DND-41 (cell line): Measurements from ENCODE around the gene RNF32.

ENCODE experiments used
- ATAC-seq: fragments of 200-7000 bp; cut with Tn5 transposase; 3 replicates; pipeline ENCODE4 v1.9.1; 2021; ENCODE audit warnings: low read depth; ENCODE audit not compliant: insufficient read depth
- DNase-seq: peaks from one replicate; pipeline ENCODE4 v3.0.0-alpha.2; 2020
- H2AFZ ChIP-seq: 2 replicates; pipeline ENCODE4 v1.6.0; 2012; ENCODE audit warnings: low read depth, low read length
- H3K27ac ChIP-seq: 2 replicates; pipeline ENCODE4 v1.5.1; 2012; ENCODE audit warnings: low read length, inconsistent platforms
- H3K27me3 ChIP-seq: fragments of 200-600 bp; sonication (generic); 2 replicates; pipeline ENCODE4 v1.6.0; 2012; ENCODE audit warnings: low read length, mild to moderate bottlenecking, inconsistent platforms; ENCODE audit not compliant: insufficient read depth, poor library complexity
- H3K36me3 ChIP-seq: 2 replicates; pipeline ENCODE4 v1.5.1; 2012; ENCODE audit warnings: low read length, inconsistent platforms; ENCODE audit not compliant: insufficient read depth
- H3K4me1 ChIP-seq: 2 replicates; pipeline ENCODE4 v1.5.1; 2012; ENCODE audit warnings: mild to moderate bottlenecking, low read length; ENCODE audit not compliant: insufficient read depth
- H3K4me2 ChIP-seq: 2 replicates; pipeline ENCODE4 v1.6.0; 2012; ENCODE audit warnings: mild to moderate bottlenecking, moderate library complexity, low read length, inconsistent platforms; ENCODE audit not compliant: insufficient read depth
- H3K4me3 ChIP-seq, 2 experiments: fragments of 200-600 bp in 1 of 2; shearing (Covaris generic) in 1 of 2; 2 replicates each; pipeline ENCODE4 v1.5.1; 2012 to 2016; ENCODE audit warnings: inconsistent platforms in 2 of 2, low read length in 2 of 2, mild to moderate bottlenecking in 2 of 2, low read depth in 1 of 2, moderate library complexity in 1 of 2
- H3K79me2 ChIP-seq: 2 replicates; pipeline ENCODE4 v1.6.0; 2012; ENCODE audit warnings: low read length, inconsistent platforms; ENCODE audit not compliant: insufficient read depth
- H3K9ac ChIP-seq: 2 replicates; pipeline ENCODE4 v1.6.0; 2012; ENCODE audit warnings: low read depth, mild to moderate bottlenecking, inconsistent platforms, low read length, moderate library complexity
- H3K9me3 ChIP-seq: 2 replicates; pipeline ENCODE4 v1.5.1; 2012; ENCODE audit warnings: low read length, moderate library complexity, mild to moderate bottlenecking, inconsistent platforms; ENCODE audit not compliant: insufficient read depth, severe bottlenecking
- H4K20me1 ChIP-seq: 2 replicates; pipeline ENCODE4 v1.6.0; 2012; ENCODE audit warnings: low read length; ENCODE audit not compliant: insufficient read depth
- CTCF ChIP-seq: IDR thresholded peaks from 2 replicates; pipeline ENCODE4 v1.5.1; 2012; ENCODE audit warnings: borderline replicate concordance, low read length, moderate library complexity, mild to moderate bottlenecking; ENCODE audit not compliant: poor library complexity, severe bottlenecking; ENCODE audit errors: extremely low read depth
- EZH2 ChIP-seq: IDR thresholded peaks from 3 replicates; pipeline ENCODE4 v1.6.1; 2012; ENCODE audit warnings: borderline replicate concordance, low read depth, mild to moderate bottlenecking, moderate library complexity, low read length, inconsistent platforms; ENCODE audit not compliant: severe bottlenecking

Gene RNF32

GRCh38 chr7:156669035-156669828, 28.7 kb downstream of the RNF32 start:
- H3K4me2 ChIP-seq, result no peak overlapping the region
- no peak for ATAC-seq
- TF ChIP-seq CTCF, result no peak
- TF ChIP-seq EZH2, result no peak
- no peaks in the 10 kb centered on the region; the same call in 1 of the 2 replicates for H4K20me1 ChIP-seq
- no peak overlapping the region for H3K4me3 ChIP-seq
- peaks cover 25% of the 10 kb centered on the region for H3K36me3 ChIP-seq
- no peak overlapping the region for H2AFZ ChIP-seq
- no peak overlapping the region for H3K27ac ChIP-seq
- no peaks in the 10 kb centered on the region for H3K4me1 ChIP-seq
- H3K79me2 ChIP-seq, result no peaks in the 10 kb centered on the region
- no peak overlapping the region for H3K9ac ChIP-seq
- no peaks in the 10 kb centered on the region for H3K27me3 ChIP-seq
- H3K9me3 ChIP-seq, result no peaks in the 10 kb centered on the region
- no peak for DNase-seq

GRCh38 chr7:156673454-156673853, 32.9 kb downstream of the RNF32 start:
- Histone ChIP-seq H3K79me2 (no peaks in the 10 kb centered on the region), H3K4me3 (no peak overlapping the region), H3K4me1 (no peaks in the 10 kb centered on the region), H4K20me1 (no peaks in the 10 kb centered on the region; the same call in 1 of the 2 replicates), H3K4me2 (no peak overlapping the region), H3K27ac (no peak overlapping the region), H3K9ac (no peak overlapping the region), H2AFZ (no peak overlapping the region), H3K9me3 (no peaks in the 10 kb centered on the region), H3K27me3 (no peaks in the 10 kb centered on the region), H3K36me3 (peaks cover 46% of the 10 kb centered on the region)
- DNase-seq (no peak), ATAC-seq (no peak)
- no peak for TF ChIP-seq CTCF
- no peak for TF ChIP-seq EZH2

- TF ChIP-seq CTCF (no peak), EZH2 (no peak)
- H3K4me3 ChIP-seq, result no peak overlapping the region
- no peak overlapping the region for H2AFZ ChIP-seq
- no peaks in the 10 kb centered on the region for H3K9me3 ChIP-seq
- no peak overlapping the region for H3K4me2 ChIP-seq
- no peak overlapping the region for H3K9ac ChIP-seq
- H3K27ac ChIP-seq, result no peak overlapping the region
- no peaks in the 10 kb centered on the region for H3K27me3 ChIP-seq
- no peaks in the 10 kb centered on the region for H4K20me1 ChIP-seq
- ATAC-seq (no peak), DNase-seq (no peak)
- H3K36me3 ChIP-seq, result peaks cover 48% of the 10 kb centered on the region
- H3K4me1 ChIP-seq, result no peaks in the 10 kb centered on the region
- H3K79me2 ChIP-seq, result no peaks in the 10 kb centered on the region
Observed at GRCh38 chr7:156673902-156674301, 33.3 kb downstream of the RNF32 start.
